ENCODE results near the gene UBC.

- TF ChIP-seq, protein P1, sequence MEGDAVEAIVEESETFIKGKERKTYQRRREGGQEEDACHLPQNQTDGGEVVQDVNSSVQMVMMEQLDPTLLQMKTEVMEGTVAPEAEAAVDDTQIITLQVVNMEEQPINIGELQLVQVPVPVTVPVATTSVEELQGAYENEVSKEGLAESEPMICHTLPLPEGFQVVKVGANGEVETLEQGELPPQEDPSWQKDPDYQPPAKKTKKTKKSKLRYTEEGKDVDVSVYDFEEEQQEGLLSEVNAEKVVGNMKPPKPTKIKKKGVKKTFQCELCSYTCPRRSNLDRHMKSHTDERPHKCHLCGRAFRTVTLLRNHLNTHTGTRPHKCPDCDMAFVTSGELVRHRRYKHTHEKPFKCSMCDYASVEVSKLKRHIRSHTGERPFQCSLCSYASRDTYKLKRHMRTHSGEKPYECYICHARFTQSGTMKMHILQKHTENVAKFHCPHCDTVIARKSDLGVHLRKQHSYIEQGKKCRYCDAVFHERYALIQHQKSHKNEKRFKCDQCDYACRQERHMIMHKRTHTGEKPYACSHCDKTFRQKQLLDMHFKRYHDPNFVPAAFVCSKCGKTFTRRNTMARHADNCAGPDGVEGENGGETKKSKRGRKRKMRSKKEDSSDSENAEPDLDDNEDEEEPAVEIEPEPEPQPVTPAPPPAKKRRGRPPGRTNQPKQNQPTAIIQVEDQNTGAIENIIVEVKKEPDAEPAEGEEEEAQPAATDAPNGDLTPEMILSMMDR (conservative IDR thresholded peaks at IDR 0.05; ENCODE audit: low read depth, low read length), result no peak
- no peak for TF ChIP-seq EZH2 (IDR thresholded peaks at IDR 0.05; ENCODE audit: borderline replicate concordance, low read depth, low read length, poor library complexity, severe bottlenecking)
Observed at GRCh38 chr12:124952295-124952694, 37.8 kb upstream of the UBC start.

Data from A673 (cell line).